GM23338 (cell line): ENCODE measurements around the gene HDAC5. TPM values are rescaled to one million over a fixed set of nuclear protein-coding genes. Genes with fewer than 3 reads are reported as not detected.

Experiments used
- ATAC-seq: fragments of 200-7000 bp; cut with Tn5 transposase; 3 replicates; pipeline ENCODE4 v1.9.1; 2020
- DNase-seq: peaks from one replicate; pipeline ENCODE4 v3.0.0-alpha.2; 2015; ENCODE audit warnings: low spot score
- H2AFZ ChIP-seq: fragments of 200-600 bp; sonication (generic); 2 replicates; pipeline ENCODE4 v1.8.0; 2016; ENCODE audit warnings: antibody characterized with exemption, mild to moderate bottlenecking, moderate library complexity
- H3F3A ChIP-seq: fragments of 200-600 bp; sonication (generic); replicated peaks from 2 replicates; pipeline ENCODE4 v1.8.0; 2017; ENCODE audit warnings: antibody characterized with exemption, mixed run types, low read depth
- H3K27ac ChIP-seq: fragments of 200-600 bp; sonication (generic); 2 replicates; pipeline ENCODE4 v1.6.1; 2016; ENCODE audit warnings: low read depth
- H3K27me3 ChIP-seq: fragments of 200-600 bp; sonication (generic); 2 replicates; pipeline ENCODE4 v1.8.0; 2016; ENCODE audit warnings: mild to moderate bottlenecking, mixed run types, moderate library complexity; ENCODE audit not compliant: insufficient read depth
- H3K36me3 ChIP-seq: fragments of 200-600 bp; sonication (generic); 2 replicates; pipeline ENCODE4 v1.8.0; 2016; ENCODE audit warnings: mild to moderate bottlenecking; ENCODE audit not compliant: insufficient read depth
- H3K4me1 ChIP-seq: fragments of 200-600 bp; sonication (generic); 2 replicates; pipeline ENCODE4 v1.8.0; 2016; ENCODE audit warnings: mild to moderate bottlenecking, moderate library complexity; ENCODE audit not compliant: insufficient read depth
- H3K4me2 ChIP-seq: fragments of 200-600 bp; sonication (generic); 2 replicates; pipeline ENCODE4 v1.7.1; 2017; ENCODE audit warnings: mixed run types
- H3K4me3 ChIP-seq: fragments of 200-600 bp; sonication (generic); 2 replicates; pipeline ENCODE4 v1.6.1; 2016; ENCODE audit warnings: mixed run types
- H3K79me2 ChIP-seq: fragments of 200-600 bp; sonication (generic); replicated peaks from 2 replicates; pipeline ENCODE4 v1.8.0; 2017; ENCODE audit warnings: mild to moderate bottlenecking; ENCODE audit not compliant: insufficient read depth
- H3K9me2 ChIP-seq: fragments of 200-600 bp; sonication (generic); 2 replicates; pipeline ENCODE4 v1.8.0; 2017; ENCODE audit not compliant: insufficient read depth
- H4K20me1 ChIP-seq: fragments of 200-600 bp; sonication (generic); replicated peaks from 2 replicates; pipeline ENCODE4 v1.8.0; 2017; ENCODE audit warnings: mild to moderate bottlenecking; ENCODE audit not compliant: insufficient read depth
- H3K27ac Mint-ChIP-seq: 2 replicates; pipeline ENCODE4 v1.8.0; 2020; ENCODE audit warnings: inconsistent platforms, mild to moderate bottlenecking, moderate library complexity, mixed read lengths
- H3K27me3 Mint-ChIP-seq: 3 replicates; pipeline ENCODE4 v1.8.0; 2022; ENCODE audit warnings: low read depth, mild to moderate bottlenecking, moderate library complexity, mixed read lengths, inconsistent platforms; ENCODE audit not compliant: insufficient read depth, poor library complexity
- H3K36me3 Mint-ChIP-seq: 3 replicates; pipeline ENCODE4 v1.8.0; 2021; ENCODE audit warnings: low read depth, mild to moderate bottlenecking, inconsistent platforms, moderate library complexity, mixed read lengths
- H3K4me1 Mint-ChIP-seq: 3 replicates; pipeline ENCODE4 v1.8.0; 2020; ENCODE audit warnings: mild to moderate bottlenecking, inconsistent platforms, mixed read lengths
- H3K4me3 Mint-ChIP-seq: 3 replicates; pipeline ENCODE4 v1.8.0; 2021; ENCODE audit warnings: moderate library complexity, mild to moderate bottlenecking, inconsistent platforms, mixed read lengths
- H3K9me3 Mint-ChIP-seq: 3 replicates; pipeline ENCODE4 v1.8.0; 2020; ENCODE audit warnings: moderate library complexity, mild to moderate bottlenecking, inconsistent platforms, mixed read lengths
- CREB1 ChIP-seq: fragments of 250-450 bp; sonication (Bioruptor Pico); IDR thresholded peaks from 2 replicates; pipeline ENCODE4 v1.5.0; 2020; ENCODE audit warnings: low read depth, mild to moderate bottlenecking, moderate library complexity
- CTCF ChIP-seq, 2 experiments: fragments of 200-600 bp in 1 of 2; sonication (generic) in 1 of 2; conservative IDR thresholded peaks; 2 replicates each; pipeline versions ENCODE4 v1.5.1 to v1.6.1; 2016 to 2017; ENCODE audit warnings: antibody characterized with exemption in 2 of 2, low read depth in 2 of 2, mild to moderate bottlenecking in 2 of 2, moderate library complexity in 1 of 2
- ETS1 ChIP-seq: IDR thresholded peaks from 2 replicates; pipeline ENCODE4 v1.6.1; 2016; ENCODE audit warnings: antibody characterized with exemption
- EZH2phosphoT487 ChIP-seq: fragments of 200-600 bp; sonication (generic); IDR thresholded peaks from one replicate; pipeline ENCODE4 v1.8.1; 2018; ENCODE audit warnings: antibody characterized with exemption; ENCODE audit not compliant: unreplicated experiment
- POLR2AphosphoS5 ChIP-seq: IDR thresholded peaks from 2 replicates; pipeline ENCODE4 v1.6.1; 2016; ENCODE audit warnings: antibody characterized with exemption, low read depth
- REST ChIP-seq: IDR thresholded peaks from one replicate; pipeline ENCODE4 v1.6.1; 2018; ENCODE audit warnings: antibody characterized with exemption; ENCODE audit not compliant: unreplicated experiment
- ZNF114 ChIP-seq: fragments of 250-450 bp; sonication (Bioruptor Pico); IDR thresholded peaks from 2 replicates; pipeline ENCODE4 v1.5.0; 2020; ENCODE audit warnings: mild to moderate bottlenecking, moderate library complexity
- ZNF331 ChIP-seq: fragments of 250-450 bp; sonication (Bioruptor Pico); IDR thresholded peaks from 2 replicates; pipeline ENCODE4 v1.5.0; 2020; ENCODE audit warnings: low read depth, mild to moderate bottlenecking, moderate library complexity
- polyA plus RNA-seq: library from polyadenylated mRNA; unstranded; fragments of >200 nt; fragmentation: Nextera tagmentation; extraction: Ambion mirVana; gene quantifications from 2 replicates; pipeline ENCODE4 v1.2.1, GENCODE V29; 2016
- total RNA-seq: library from RNA; depleted of rRNA; stranded (reverse); fragments of >200 nt; shearing (Covaris generic); gene quantifications from 2 replicates; pipeline ENCODE4 v1.2.3, GENCODE V29; 2014

Gene HDAC5
- total and polyA plus RNA-seq, 2 experiments from 2014 or later: 16.9 to 71.1 TPM

- H2AFZ ChIP-seq: no peak overlapping the region
- ATAC-seq: no peak; the same call in 2 of the 3 replicates
Measured at GRCh38 chr17:44083250-44083849, 40.1 kb downstream of the HDAC5 start.

GRCh38 chr17:44082256-44082927 is 41.0 kb downstream of the HDAC5 start:
- Mint-ChIP-seq H3K27ac (no peak overlapping the region), H3K36me3 (peaks cover 63% of the 10 kb centered on the region)
- no peak overlapping the region for H3K4me3 ChIP-seq
- TF ChIP-seq ZNF114 (CRISPR knock-in tag): no peak
- no peak for TF ChIP-seq EZH2phosphoT487
- TF ChIP-seq ZNF331 (CRISPR knock-in tag): no peak
- TF ChIP-seq REST: no peak
- TF ChIP-seq CREB1 (CRISPR knock-in tag): no peak
- no peak for TF ChIP-seq POLR2AphosphoS5

More at GRCh38 chr17:44083250-44083849, 40.1 kb downstream of the HDAC5 start:
- 0 out of 2 replicates have a peak, but pooled peaks cover 13% of the 10 kb centered on the region for H3F3A ChIP-seq
- Mint-ChIP-seq H3K4me3 (no peak overlapping the region), H3K9me3 (no peaks in the 10 kb centered on the region; the same call in 2 of the 3 replicates), H3K27me3 (peaks cover 29% of the 10 kb centered on the region), H3K36me3 (peaks cover 58% of the 10 kb centered on the region), H3K4me1 (peaks cover 42% of the 10 kb centered on the region), H3K27ac (no peak overlapping the region)
- TF ChIP-seq CTCF (conservative IDR thresholded peaks at IDR 0.05; ENCODE audit: low read depth in 2 of 2) (peak in 1 of 2 experiments; percentile 76; a peak in 3 of 4 replicates), POLR2AphosphoS5 (no peak), ETS1 (no peak), ZNF331 (CRISPR knock-in tag) (no peak)
- H3K4me2 ChIP-seq: no peak overlapping the region
- DNase-seq: no peak
- H3K4me1 ChIP-seq: peaks cover 16% of the 10 kb centered on the region
- no peaks in the 10 kb centered on the region for H3K27me3 ChIP-seq
- no peaks in the 10 kb centered on the region; the same call in 1 of the 2 replicates for H3K36me3 ChIP-seq
- H3K27ac ChIP-seq: no peak overlapping the region
- H4K20me1 ChIP-seq: no peaks in the 10 kb centered on the region; the same call in 1 of the 2 replicates
- H3K4me3 ChIP-seq: no peak overlapping the region
- H3K9me2 ChIP-seq: no peaks in the 10 kb centered on the region
- H3K79me2 ChIP-seq: no peaks in the 10 kb centered on the region

More at GRCh38 chr17:44082256-44082927, 41.0 kb downstream of the HDAC5 start:
- no peaks in the 10 kb centered on the region; the same call in 1 of the 2 replicates for H3K36me3 ChIP-seq
- 0 out of 2 replicates have a peak, but pooled peaks cover 13% of the 10 kb centered on the region for H3F3A ChIP-seq
- no peak overlapping the region for H3K27ac ChIP-seq
- no peak overlapping the region for H2AFZ ChIP-seq
- no peak for ATAC-seq
- peaks cover 10% of the 10 kb centered on the region for H3K4me1 ChIP-seq
- H4K20me1 ChIP-seq: no peaks in the 10 kb centered on the region; the same call in 1 of the 2 replicates
- no peaks in the 10 kb centered on the region for H3K79me2 ChIP-seq
- H3K27me3 ChIP-seq: no peaks in the 10 kb centered on the region
- no peak for DNase-seq
- Mint-ChIP-seq H3K4me1 (peaks cover 35% of the 10 kb centered on the region), H3K27me3 (peaks cover 23% of the 10 kb centered on the region), H3K9me3 (no peaks in the 10 kb centered on the region; the same call in 2 of the 3 replicates), H3K4me3 (no peak overlapping the region)
- no peaks in the 10 kb centered on the region for H3K9me2 ChIP-seq
- H3K4me2 ChIP-seq: no peak overlapping the region
